Karpas-422 (cell line): ENCODE results near the gene TRAF6. TPM values are rescaled to one million over a fixed set of nuclear protein-coding genes. Genes with fewer than 3 reads are reported as not detected.
"Not testable (repeated sequence)": the region's sequence is repeated elsewhere in the genome, so short reads cannot be mapped to it uniquely, and the experiment has no call there.

Experiments used
- DNase-seq: peaks from one replicate; pipeline ENCODE4 v3.0.0-alpha.2; 2015
- H2AFZ ChIP-seq: fragments of 200-600 bp; sonication (generic); 2 replicates; pipeline ENCODE4 v1.6.1; 2014; ENCODE audit warnings: antibody characterized with exemption, low read length, mixed read lengths
- H3K27ac ChIP-seq: fragments of 200-600 bp; sonication (generic); 2 replicates; pipeline ENCODE4 v1.5.1; 2014; ENCODE audit warnings: mild to moderate bottlenecking, low read length, moderate library complexity
- H3K27me3 ChIP-seq: fragments of 200-600 bp; sonication (generic); 2 replicates; pipeline ENCODE4 v1.6.1; 2014; ENCODE audit warnings: low read length, mixed read lengths
- H3K36me3 ChIP-seq: fragments of 200-600 bp; sonication (generic); 2 replicates; pipeline ENCODE4 v1.6.1; 2014; ENCODE audit warnings: low read length, mixed read lengths; ENCODE audit not compliant: insufficient read depth
- H3K4me1 ChIP-seq: fragments of 200-600 bp; sonication (generic); 2 replicates; pipeline ENCODE4 v1.6.1; 2014; ENCODE audit warnings: mild to moderate bottlenecking, low read length, mixed read lengths
- H3K4me2 ChIP-seq: fragments of 200-600 bp; sonication (generic); 2 replicates; pipeline ENCODE4 v1.6.1; 2014; ENCODE audit warnings: low read length, low read depth, mild to moderate bottlenecking; ENCODE audit not compliant: poor library complexity, severe bottlenecking
- H3K4me3 ChIP-seq: fragments of 200-600 bp; sonication (generic); 2 replicates; pipeline ENCODE4 v1.5.1; 2014; ENCODE audit warnings: mild to moderate bottlenecking, antibody characterized with exemption, low read length, mixed read lengths
- H3K79me2 ChIP-seq: fragments of 200-600 bp; sonication (generic); 2 replicates; pipeline ENCODE4 v1.6.1; 2014; ENCODE audit warnings: mild to moderate bottlenecking, low read length, mixed read lengths
- H3K9ac ChIP-seq: fragments of 200-600 bp; sonication (generic); 2 replicates; pipeline ENCODE4 v1.6.0; 2014; ENCODE audit warnings: low read length
- H3K9me2 ChIP-seq: fragments of 200-600 bp; sonication (generic), shearing (Covaris generic); replicated peaks from 2 replicates; pipeline ENCODE4 v1.6.0; 2014; ENCODE audit warnings: mild to moderate bottlenecking, low read length, moderate library complexity; ENCODE audit not compliant: insufficient read depth
- H3K9me3 ChIP-seq: fragments of 300-700, 200-600 bp; sonication (generic); 2 replicates; pipeline ENCODE4 v1.6.1; 2014; ENCODE audit warnings: low read length, mixed read lengths
- H4K20me1 ChIP-seq: fragments of 200-600 bp; sonication (generic); 2 replicates; pipeline ENCODE4 v1.6.1; 2014; ENCODE audit warnings: mild to moderate bottlenecking, antibody characterized with exemption, low read length, low read depth; ENCODE audit not compliant: insufficient read depth
- total RNA-seq: library from RNA; depleted of rRNA; stranded (reverse); fragments of >200 nt; shearing (Covaris generic); gene quantifications from 2 replicates; pipeline ENCODE4 v1.2.3, GENCODE V29; 2014; ENCODE audit warnings: low replicate concordance

The TRAF6 gene
- total RNA-seq, 1 experiment from 2014 or later, result 13.2 TPM

DNA sequence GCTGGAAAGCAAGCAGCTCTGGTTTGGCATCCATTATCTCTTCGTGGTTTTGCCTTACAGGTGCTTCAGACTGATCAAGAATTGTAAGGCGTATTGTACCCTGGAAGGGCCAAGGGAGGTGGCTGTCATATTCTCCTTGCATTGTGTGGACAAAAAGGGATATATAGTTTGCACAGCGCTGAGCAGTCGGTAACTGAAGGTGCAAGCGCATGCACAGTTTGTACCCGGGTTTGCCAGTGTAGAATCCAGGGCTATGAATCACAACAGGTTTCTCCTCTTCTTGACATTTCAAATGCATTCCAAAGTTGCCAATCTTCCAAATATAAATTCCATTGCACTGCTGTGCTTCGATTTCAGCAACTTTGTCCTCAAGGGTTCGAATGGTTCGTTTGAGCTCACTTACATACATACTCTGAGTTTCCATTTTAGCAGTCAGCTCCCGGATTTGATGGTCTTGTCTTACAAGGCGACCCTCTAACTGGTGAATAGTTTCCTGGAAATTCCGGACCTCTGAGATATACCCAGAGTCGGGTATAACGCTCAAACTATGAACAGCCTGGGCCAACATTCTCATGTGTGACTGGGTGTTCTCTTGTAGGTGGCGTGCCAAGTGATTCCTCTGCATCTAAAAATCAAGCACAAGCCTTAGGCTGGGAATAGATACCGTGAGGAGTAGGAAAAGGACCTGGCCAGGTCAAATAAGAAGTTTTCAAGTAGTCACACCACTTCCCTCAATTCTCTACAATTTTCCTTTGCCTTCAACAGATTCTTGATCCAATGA, 19.9 kb downstream of the TRAF6 start:
- Histone ChIP-seq H3K27ac (no peak overlapping the region), H3K9me2 (no peaks in the 10 kb centered on the region), H4K20me1 (no peaks in the 10 kb centered on the region), H3K4me2 (no peak overlapping the region), H3K4me3 (no peak overlapping the region), H3K9ac (no peak overlapping the region), H3K27me3 (no peaks in the 10 kb centered on the region), H3K79me2 (peaks cover 12% of the 10 kb centered on the region; the same call in 1 of the 2 replicates), H2AFZ (no peak overlapping the region), H3K36me3 (peaks cover 33% of the 10 kb centered on the region; the same call in 1 of the 2 replicates), H3K9me3 (no peaks in the 10 kb centered on the region), H3K4me1 (peaks cover 17% of the 10 kb centered on the region)
- DNase-seq, result no peak

DNA sequence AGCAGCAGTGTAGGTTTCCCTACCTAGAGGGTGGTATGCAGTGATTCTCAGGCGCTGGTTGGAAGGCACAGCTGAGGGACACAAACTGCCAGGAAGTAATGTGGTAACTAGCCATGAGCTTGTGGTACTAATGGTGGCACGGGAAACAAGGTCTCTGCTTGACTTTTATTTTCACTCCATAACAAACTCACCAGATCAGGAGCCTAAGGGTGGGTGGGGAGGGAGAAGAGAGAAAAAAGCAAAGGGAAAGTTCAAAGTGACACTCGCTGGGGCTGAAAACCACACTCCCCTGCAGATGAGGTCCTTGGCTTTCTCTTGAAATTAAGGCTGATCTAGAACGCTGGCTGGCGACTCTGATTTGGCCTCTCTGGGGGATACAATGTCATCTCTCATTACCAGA, 22.0 kb downstream of the TRAF6 start:
- DNase-seq, result no peak
- H2AFZ ChIP-seq, result no peak overlapping the region
- peaks cover 12% of the 10 kb centered on the region; the same call in 1 of the 2 replicates for H3K79me2 ChIP-seq
- H3K9me2 ChIP-seq, result no peaks in the 10 kb centered on the region
- H3K27ac ChIP-seq, result peak overlapping the region; percentile 6
- no peaks in the 10 kb centered on the region for H3K27me3 ChIP-seq
- H3K4me3 ChIP-seq, result no peak overlapping the region
- peak overlapping the region; percentile 29 for H3K4me2 ChIP-seq
- peaks cover 31% of the 10 kb centered on the region; the same call in 1 of the 2 replicates for H3K36me3 ChIP-seq
- H3K9me3 ChIP-seq, result no peaks in the 10 kb centered on the region
- H3K4me1 ChIP-seq, result peaks cover 17% of the 10 kb centered on the region
- no peak overlapping the region for H3K9ac ChIP-seq
- H4K20me1 ChIP-seq, result no peaks in the 10 kb centered on the region

DNA sequence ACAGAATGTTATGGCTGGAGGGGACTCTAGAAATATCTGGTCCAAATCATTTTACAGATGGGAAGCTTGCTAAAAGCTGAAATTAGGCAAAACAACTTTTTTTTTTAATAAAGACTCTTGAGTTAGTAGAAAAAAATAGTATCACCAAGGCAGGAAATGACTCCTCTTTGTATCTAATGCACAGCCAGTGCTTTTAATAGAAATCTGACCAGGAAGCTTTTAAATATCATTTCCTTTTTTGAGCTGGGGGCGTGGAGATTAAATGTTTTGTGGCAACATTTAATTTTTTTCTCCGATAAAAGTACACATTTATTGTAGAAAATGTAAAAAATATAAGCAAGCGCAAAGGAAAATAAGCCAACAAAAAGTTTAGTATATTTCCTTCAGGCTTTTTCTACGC, 22.5 kb downstream of the TRAF6 start:
- peaks cover 31% of the 10 kb centered on the region; the same call in 1 of the 2 replicates for H3K36me3 ChIP-seq
- peaks cover 17% of the 10 kb centered on the region for H3K4me1 ChIP-seq
- peak overlapping the region; percentile 6 for H3K27ac ChIP-seq
- peak overlapping the region; percentile 29 for H3K4me2 ChIP-seq
- no peaks in the 10 kb centered on the region for H3K27me3 ChIP-seq
- H4K20me1 ChIP-seq, result no peaks in the 10 kb centered on the region
- H2AFZ ChIP-seq, result no peak overlapping the region
- peak; percentile 52 for DNase-seq
- H3K4me3 ChIP-seq, result no peak overlapping the region
- H3K9me2 ChIP-seq, result no peaks in the 10 kb centered on the region
- H3K9me3 ChIP-seq, result no peaks in the 10 kb centered on the region
- H3K79me2 ChIP-seq, result peaks cover 12% of the 10 kb centered on the region; the same call in 1 of the 2 replicates
- H3K9ac ChIP-seq, result no peak overlapping the region

DNA sequence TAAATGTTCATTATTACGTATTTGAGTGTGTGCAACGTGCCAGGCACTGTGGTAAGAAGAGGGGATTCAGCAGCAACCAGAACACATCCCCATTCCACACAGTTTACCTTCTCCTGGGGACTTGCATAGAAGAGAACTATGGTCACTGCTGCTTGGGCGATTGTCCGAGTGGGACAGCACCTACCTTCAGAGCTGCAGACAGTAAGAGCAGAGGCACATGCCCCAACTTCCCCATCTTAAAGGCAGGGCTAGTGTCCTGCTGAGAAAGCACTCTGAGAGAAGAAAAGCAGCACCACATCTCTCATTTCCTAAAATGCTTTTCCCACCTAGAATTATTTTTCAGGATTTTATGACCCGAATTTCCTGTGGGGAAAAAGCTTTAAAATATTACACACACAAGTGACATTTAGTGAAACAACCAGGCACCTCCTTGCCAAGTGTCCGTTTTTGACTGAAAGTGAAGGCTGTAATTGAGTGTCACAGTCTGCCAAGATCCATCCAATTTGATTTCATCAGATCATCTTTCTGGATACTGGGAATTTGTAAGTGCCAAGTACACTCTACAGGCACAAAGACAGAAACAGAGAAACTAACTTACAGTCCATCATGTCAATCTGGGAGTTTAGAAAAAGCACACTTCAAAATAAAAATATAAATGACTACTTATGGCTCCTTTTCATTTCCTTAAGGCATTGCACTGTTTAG, 24.6 kb downstream of the TRAF6 start:
- Histone ChIP-seq H3K27ac (no peak overlapping the region), H2AFZ (no peak overlapping the region)

DNA sequence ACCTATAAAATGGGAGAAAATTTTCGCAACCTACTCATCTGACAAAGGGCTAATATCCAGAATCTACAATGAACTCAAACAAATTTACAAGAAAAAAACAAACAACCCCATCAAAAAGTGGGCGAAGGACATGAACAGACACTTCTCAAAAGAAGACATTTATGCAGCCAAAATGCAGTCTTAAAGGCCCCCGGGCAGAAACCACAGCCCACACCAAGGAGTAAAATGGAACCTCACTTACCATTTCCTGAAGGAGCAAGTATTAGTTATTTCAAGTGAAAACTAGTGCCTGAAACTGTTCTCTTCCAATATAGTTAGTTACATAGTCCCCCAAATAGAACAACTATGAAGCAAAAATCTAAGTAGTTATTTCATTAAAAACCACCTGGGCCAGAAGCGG, 27.0 kb downstream of the TRAF6 start:
- not testable (repeated sequence) for H3K36me3 ChIP-seq, H3K9ac ChIP-seq, H3K4me2 ChIP-seq, H3K4me1 ChIP-seq, H3K79me2 ChIP-seq, H3K27me3 ChIP-seq, H3K9me2 ChIP-seq, H2AFZ ChIP-seq, H3K4me3 ChIP-seq, H4K20me1 ChIP-seq, H3K27ac ChIP-seq, H3K9me3 ChIP-seq, DNase-seq

More for the DNA sequence above, 24.6 kb downstream of the TRAF6 start:
- no peaks in the 10 kb centered on the region for H4K20me1 ChIP-seq
- H3K9ac ChIP-seq, result no peak overlapping the region
- peaks cover 16% of the 10 kb centered on the region; the same call in 1 of the 2 replicates for H3K36me3 ChIP-seq
- H3K4me3 ChIP-seq, result no peak overlapping the region
- H3K27me3 ChIP-seq, result no peaks in the 10 kb centered on the region
- H3K9me3 ChIP-seq, result no peaks in the 10 kb centered on the region
- no peak overlapping the region for H3K4me2 ChIP-seq
- no peaks in the 10 kb centered on the region for H3K9me2 ChIP-seq
- H3K4me1 ChIP-seq, result peaks cover 17% of the 10 kb centered on the region
- peaks cover 5% of the 10 kb centered on the region; the same call in 1 of the 2 replicates for H3K79me2 ChIP-seq
- no peak for DNase-seq

DNA sequence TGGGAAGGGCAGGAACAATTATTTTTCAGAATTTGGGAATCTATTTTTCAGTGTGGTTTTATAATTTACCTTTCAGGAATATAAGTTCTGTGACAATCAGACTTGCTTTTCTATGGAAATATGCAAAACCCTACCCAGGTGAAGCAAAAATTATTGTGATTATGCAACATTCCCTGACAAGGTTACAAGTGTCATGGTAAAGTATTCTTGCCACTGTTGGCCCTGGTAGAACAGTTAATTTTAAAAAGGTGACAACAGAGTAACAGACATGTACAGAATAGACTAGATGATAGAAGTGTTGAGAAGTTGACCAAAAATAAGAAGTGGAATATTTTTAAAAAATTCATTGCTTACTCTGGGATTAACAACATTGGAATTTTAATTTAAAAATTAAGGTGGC, 29.2 kb downstream of the TRAF6 start:
- H3K4me3 ChIP-seq, result no peak overlapping the region
- H3K4me2 ChIP-seq, result no peak overlapping the region
- no peaks in the 10 kb centered on the region for H3K9me2 ChIP-seq
- no peaks in the 10 kb centered on the region for H3K9me3 ChIP-seq
- 0 out of 2 replicates have a peak, but pooled peaks cover 3% of the 10 kb centered on the region for H3K36me3 ChIP-seq
- no peak overlapping the region for H2AFZ ChIP-seq
- H4K20me1 ChIP-seq, result peaks cover 7% of the 10 kb centered on the region
- no peak overlapping the region for H3K9ac ChIP-seq
- H3K79me2 ChIP-seq, result no peaks in the 10 kb centered on the region
- DNase-seq, result no peak
- no peaks in the 10 kb centered on the region for H3K27me3 ChIP-seq
- H3K4me1 ChIP-seq, result no peaks in the 10 kb centered on the region
- H3K27ac ChIP-seq, result no peak overlapping the region

DNA sequence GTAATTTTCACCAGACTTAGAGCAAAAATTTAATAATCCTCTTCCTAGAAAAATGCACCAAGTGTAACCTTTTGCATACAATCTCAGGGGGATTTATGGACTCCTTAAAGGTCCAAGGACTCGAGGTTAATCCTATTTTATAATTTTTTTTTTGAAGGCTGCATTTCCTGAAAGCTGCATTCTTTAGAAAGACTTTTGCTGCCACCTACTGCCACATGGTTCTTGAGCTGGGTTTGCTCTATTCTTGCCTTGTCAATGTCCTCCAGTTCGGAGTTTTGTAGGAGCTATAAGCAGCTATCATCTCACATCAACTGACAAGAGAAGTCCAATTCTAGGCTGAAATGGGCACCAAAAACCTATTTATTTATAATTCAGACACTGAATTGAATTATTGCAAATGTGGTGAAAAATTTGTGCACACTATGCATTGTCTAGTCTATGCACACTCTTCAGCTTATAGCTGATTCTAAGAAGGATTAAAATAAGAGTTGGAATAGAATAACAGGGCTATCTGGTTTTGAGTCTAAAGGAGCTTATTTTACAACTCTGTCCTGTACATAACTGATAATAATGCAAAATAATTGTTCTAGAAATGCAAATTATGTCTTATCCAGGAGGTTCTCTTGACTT, 31.3 kb downstream of the TRAF6 start:
- peak; percentile 73 for DNase-seq
- Histone ChIP-seq H4K20me1 (peaks cover 7% of the 10 kb centered on the region), H2AFZ (no peak overlapping the region), H3K27ac (no peak overlapping the region), H3K36me3 (no peaks in the 10 kb centered on the region), H3K79me2 (no peaks in the 10 kb centered on the region), H3K4me2 (no peak overlapping the region), H3K4me3 (no peak overlapping the region), H3K27me3 (no peaks in the 10 kb centered on the region), H3K9me2 (no peaks in the 10 kb centered on the region), H3K9ac (no peak overlapping the region), H3K9me3 (no peaks in the 10 kb centered on the region), H3K4me1 (no peaks in the 10 kb centered on the region)

DNA sequence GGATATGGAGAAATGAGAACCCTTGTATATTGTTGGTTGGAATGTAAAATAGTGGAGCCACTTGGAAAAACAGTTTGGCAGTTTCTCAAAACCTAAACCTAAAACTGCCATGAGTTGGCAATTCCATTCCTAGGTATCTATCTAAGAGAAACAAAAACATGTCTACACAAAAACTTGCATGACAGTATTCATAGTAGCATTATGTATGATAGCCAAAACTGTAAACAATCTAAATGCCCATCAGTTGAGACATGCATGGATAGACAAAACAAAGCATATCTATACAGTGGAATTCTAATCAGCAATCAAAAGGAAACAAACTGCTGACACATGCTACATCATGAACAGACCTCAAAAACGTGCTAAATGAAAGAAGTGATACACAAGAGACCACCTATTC, 34.9 kb downstream of the TRAF6 start:
- DNase-seq, result no peak
- Histone ChIP-seq H4K20me1 (peaks cover 7% of the 10 kb centered on the region), H2AFZ (no peak overlapping the region), H3K9me2 (no peaks in the 10 kb centered on the region), H3K9ac (no peak overlapping the region), H3K36me3 (no peaks in the 10 kb centered on the region), H3K9me3 (no peaks in the 10 kb centered on the region), H3K4me2 (no peak overlapping the region), H3K4me3 (no peak overlapping the region), H3K27me3 (no peaks in the 10 kb centered on the region), H3K4me1 (no peaks in the 10 kb centered on the region), H3K79me2 (no peaks in the 10 kb centered on the region), H3K27ac (no peak overlapping the region)
